ENCODE measurements around the gene BET1. TPM values are rescaled to one million over a fixed set of nuclear protein-coding genes. Genes with fewer than 3 reads are reported as not detected.
"Not testable (repeated sequence)": the region's sequence is repeated elsewhere in the genome, so short reads cannot be mapped to it uniquely, and the experiment has no call there.

Gene BET1
- total RNA-seq, 2 experiments from 2014 or later = 13.7 to 15.9 TPM

DNA sequence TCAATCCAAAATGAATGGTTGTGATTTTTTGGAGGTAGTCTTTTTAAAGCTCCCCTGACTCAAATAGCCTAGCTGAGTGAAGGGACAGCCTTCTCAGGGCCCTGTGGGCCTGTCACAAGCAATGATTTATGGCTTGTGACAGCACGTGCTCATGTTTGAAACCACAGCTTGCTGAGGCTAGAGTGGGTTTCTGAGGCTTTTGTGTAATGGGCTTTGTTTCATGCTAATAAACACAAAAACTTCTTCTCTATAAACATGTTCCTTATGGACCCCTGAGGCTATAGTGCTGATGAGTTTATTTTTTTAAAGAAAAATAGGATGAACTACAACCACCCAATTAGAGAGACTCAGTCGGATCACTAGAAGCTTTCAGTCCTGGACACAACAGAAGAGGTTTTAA, 36.1 kb upstream of the BET1 start:
- H3K4me1 Mint-ChIP-seq (ENCODE audit: low read depth) = no peaks in the 10 kb centered on the region
- H3K36me3 Mint-ChIP-seq (ENCODE audit: low read depth) = no peaks in the 10 kb centered on the region
- H3K9me3 Mint-ChIP-seq (ENCODE audit: insufficient read depth) = no peaks in the 10 kb centered on the region
- peaks cover 6% of the 10 kb centered on the region for H3K27me3 Mint-ChIP-seq (ENCODE audit: low read depth)
- POLR2A ChIA-PET = interaction anchor here (0.7 kb wide), 1 partner anchor 63 kb away, joined by 3 read pairs; no protein-coding TSS in a partner anchor
- no peak for ATAC-seq
- CTCF ChIA-PET = interaction anchor here (1.4 kb wide), 1 partner anchor 47 kb away, joined by 3 read pairs; no protein-coding TSS in a partner anchor
- DNase-seq = no peak
- no peak overlapping the region for H3K27ac Mint-ChIP-seq
- H3K4me3 Mint-ChIP-seq = no peak overlapping the region

DNA sequence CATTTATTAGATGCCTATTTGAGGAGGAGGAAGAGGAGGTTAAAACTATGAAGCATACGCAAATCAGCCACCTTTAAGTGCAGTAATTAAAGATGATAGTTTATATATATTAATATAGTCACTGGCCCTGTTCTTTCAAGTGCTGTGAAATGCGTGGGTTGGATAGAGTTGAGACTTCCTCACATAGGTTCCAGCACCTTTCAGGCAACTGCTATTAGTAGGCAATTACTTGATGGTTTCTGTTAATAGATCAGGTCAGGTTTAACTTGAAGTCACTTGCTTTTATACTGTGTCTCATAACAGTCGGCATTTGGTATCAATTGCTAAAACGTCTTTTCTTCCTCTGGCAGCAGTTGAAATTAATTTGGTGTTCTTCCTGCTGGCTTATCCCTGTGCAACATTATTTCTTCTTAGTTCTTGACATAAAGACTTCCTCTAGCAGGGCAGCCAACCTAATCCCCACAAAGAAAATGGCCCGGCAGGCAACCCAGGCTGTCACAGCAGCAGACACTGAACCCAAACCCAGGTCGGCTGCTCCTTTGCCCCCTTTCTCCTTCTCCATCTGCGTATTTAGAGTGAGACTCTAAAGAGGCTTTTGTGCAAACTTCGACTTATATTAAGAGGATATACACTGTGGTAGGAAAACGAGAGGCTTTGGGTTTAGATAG, 35.3 kb upstream of the BET1 start:
- ATAC-seq (no peak), DNase-seq (no peak)
- no peaks in the 10 kb centered on the region for H3K9me3 Mint-ChIP-seq (ENCODE audit: insufficient read depth)
- ChIA-PET CTCF (no interaction called here), POLR2A (interaction anchor here (0.7 kb wide), 1 partner anchor 64 kb away, joined by 3 read pairs; no protein-coding TSS in a partner anchor)
- H3K27ac Mint-ChIP-seq = no peak overlapping the region
- H3K4me3 Mint-ChIP-seq = no peak overlapping the region
- H3K36me3 Mint-ChIP-seq (ENCODE audit: low read depth) = no peaks in the 10 kb centered on the region
- peaks cover 5% of the 10 kb centered on the region for H3K27me3 Mint-ChIP-seq (ENCODE audit: low read depth)
- no peaks in the 10 kb centered on the region for H3K4me1 Mint-ChIP-seq (ENCODE audit: low read depth)

DNA sequence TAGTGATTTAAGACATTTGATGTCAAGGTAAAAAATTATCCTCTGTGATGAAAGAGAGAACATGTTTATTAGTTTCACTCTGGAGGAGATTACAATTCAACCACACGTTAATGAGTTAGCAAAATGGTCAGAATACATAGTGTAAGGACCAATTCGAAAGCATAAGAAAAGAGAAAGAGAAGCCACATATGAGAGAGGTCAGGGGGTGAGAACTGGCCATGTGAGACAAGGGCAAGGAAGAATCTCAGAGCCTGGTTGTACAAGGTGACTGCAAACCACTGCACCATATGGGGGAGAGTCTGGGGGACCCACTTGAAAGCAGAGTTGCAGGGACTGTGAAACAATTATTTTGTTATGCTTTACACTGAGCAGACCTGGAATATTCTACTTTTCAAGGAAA, 27.7 kb upstream of the BET1 start:
- Mint-ChIP-seq H3K4me1 (ENCODE audit: low read depth) (no peaks in the 10 kb centered on the region), H3K4me3 (no peak overlapping the region), H3K36me3 (ENCODE audit: low read depth) (no peaks in the 10 kb centered on the region), H3K27me3 (ENCODE audit: low read depth) (peaks cover 8% of the 10 kb centered on the region), H3K9me3 (ENCODE audit: insufficient read depth) (no peaks in the 10 kb centered on the region), H3K27ac (no peak overlapping the region)
- CTCF ChIA-PET = no interaction called here
- POLR2A ChIA-PET = no interaction called here
- no peak for ATAC-seq
- no peak for DNase-seq

DNA sequence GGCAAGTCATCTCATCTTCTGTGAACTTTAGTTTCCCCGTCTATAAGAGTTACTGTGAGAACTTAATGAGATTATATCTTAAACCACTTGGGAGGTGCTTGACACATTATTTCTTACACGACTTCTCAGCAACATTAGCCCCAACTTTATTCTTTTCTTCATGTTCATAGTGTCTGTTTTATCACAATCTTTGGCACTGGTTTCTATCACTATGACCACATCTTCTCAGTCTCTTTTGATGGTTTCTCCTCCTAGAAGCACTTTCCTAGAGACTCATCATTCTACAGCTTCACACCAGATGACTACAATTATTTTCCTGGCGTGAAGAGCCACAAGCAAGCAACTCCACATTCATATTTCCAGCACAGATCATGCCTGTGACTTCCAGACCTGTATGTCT, 26.5 kb upstream of the BET1 start:
- H3K27ac Mint-ChIP-seq = no peak overlapping the region
- no peak overlapping the region for H3K4me3 Mint-ChIP-seq
- no peak for ATAC-seq
- POLR2A ChIA-PET = no interaction called here
- H3K4me1 Mint-ChIP-seq (ENCODE audit: low read depth) = no peaks in the 10 kb centered on the region
- no peak for DNase-seq
- no peaks in the 10 kb centered on the region for H3K36me3 Mint-ChIP-seq (ENCODE audit: low read depth)
- no peaks in the 10 kb centered on the region for H3K9me3 Mint-ChIP-seq (ENCODE audit: insufficient read depth)
- CTCF ChIA-PET = no interaction called here
- H3K27me3 Mint-ChIP-seq (ENCODE audit: low read depth) = peaks cover 11% of the 10 kb centered on the region

DNA sequence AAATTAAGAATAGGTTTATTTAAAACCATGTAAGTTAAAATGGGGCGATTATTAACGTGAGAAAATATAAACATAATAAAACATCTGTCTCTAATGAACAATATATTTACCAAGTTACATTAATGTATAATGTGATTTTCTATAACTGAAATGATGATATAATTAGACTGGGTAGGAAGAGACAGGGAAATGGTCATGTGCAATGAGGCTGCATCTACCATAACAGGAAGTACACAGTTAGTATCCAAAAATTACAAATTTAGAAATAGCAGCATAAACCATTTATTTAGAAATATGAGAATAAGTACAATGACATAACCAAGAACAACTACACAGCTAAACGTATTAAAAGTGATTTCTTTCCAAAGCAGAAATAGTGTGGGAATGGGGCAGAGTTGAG, 25.8 kb upstream of the BET1 start:
- Mint-ChIP-seq H3K4me1 (ENCODE audit: low read depth) (no peaks in the 10 kb centered on the region), H3K4me3 (no peak overlapping the region), H3K27ac (no peak overlapping the region), H3K9me3 (ENCODE audit: insufficient read depth) (no peaks in the 10 kb centered on the region), H3K27me3 (ENCODE audit: low read depth) (peaks cover 11% of the 10 kb centered on the region), H3K36me3 (ENCODE audit: low read depth) (no peaks in the 10 kb centered on the region)
- ATAC-seq = no peak
- ChIA-PET POLR2A (no interaction called here), CTCF (no interaction called here)
- DNase-seq = no peak

DNA sequence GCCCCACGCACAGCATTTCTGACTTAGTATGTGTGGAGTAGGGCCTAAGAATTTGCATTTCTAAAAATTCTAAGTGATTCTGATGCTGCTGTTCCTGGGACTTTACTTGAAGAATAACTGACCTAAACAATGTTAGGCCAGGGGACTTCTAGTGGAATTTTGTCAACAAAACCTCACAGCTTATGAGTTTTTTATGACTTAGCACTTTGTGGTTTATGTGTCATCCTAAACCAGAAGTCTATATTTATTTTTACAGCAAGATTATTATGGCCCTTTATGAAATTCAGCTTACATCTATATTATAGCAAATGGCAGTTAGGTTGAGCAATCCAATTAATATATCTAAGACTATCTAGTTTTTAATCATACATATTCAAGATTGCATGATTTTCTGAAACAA, 24.6 kb upstream of the BET1 start:
- CTCF ChIA-PET = no interaction called here

DNA sequence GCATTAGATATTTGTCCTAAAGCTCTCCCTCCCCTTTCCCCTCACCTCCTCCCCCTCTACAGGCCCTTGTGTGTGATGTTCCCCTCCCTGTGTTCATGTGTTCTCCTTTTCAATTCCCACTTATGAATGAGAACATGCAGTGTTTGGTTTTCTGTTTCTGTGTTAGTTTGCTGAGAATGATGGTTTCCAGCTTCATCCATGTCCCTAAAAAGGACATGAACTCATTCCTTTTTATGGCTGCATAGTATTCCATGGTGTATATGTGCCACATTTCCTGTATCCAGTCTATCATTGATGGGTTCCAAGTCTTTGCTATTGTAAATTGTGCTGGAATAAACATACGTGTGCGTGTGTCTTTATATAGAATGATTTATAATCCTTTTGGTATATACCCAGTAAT, 22.5 kb upstream of the BET1 start:
- H3K9me3 Mint-ChIP-seq (ENCODE audit: insufficient read depth); H3K4me1 Mint-ChIP-seq (ENCODE audit: low read depth); H3K36me3 Mint-ChIP-seq (ENCODE audit: low read depth); H3K27me3 Mint-ChIP-seq (ENCODE audit: low read depth); H3K4me3 Mint-ChIP-seq; DNase-seq; H3K27ac Mint-ChIP-seq; POLR2A ChIA-PET; CTCF ChIA-PET; ATAC-seq: not testable (repeated sequence)

More for the DNA sequence above, 24.6 kb upstream of the BET1 start:
- Mint-ChIP-seq H3K4me3 (no peak overlapping the region), H3K27ac (no peak overlapping the region), H3K36me3 (ENCODE audit: low read depth) (no peaks in the 10 kb centered on the region), H3K4me1 (ENCODE audit: low read depth) (no peaks in the 10 kb centered on the region), H3K9me3 (ENCODE audit: insufficient read depth) (no peaks in the 10 kb centered on the region), H3K27me3 (ENCODE audit: low read depth) (peaks cover 11% of the 10 kb centered on the region)
- DNase-seq (no peak), ATAC-seq (no peak)
- POLR2A ChIA-PET = no interaction called here

DNA sequence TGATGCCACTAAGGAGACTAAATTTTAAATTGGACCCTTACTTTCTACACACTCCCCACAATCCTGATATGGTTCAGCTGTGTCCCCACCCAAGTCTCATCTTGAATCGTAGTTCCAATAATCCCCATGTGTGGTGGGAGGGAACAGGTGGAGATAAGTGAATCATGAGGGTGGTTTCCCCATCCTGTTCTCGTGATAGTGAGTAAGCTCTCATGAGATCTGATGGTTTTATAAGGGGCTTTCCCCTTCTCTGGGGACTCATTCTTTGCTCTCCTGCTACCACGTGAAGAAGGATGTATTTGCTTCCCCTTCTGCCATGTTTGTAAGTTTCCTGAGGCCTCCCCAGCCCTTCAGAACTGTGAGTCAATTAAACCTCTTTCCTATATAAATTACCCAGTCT, 18.4 kb upstream of the BET1 start:
- H3K9me3 Mint-ChIP-seq (ENCODE audit: insufficient read depth) = no peaks in the 10 kb centered on the region
- H3K27me3 Mint-ChIP-seq (ENCODE audit: low read depth) = peaks cover 5% of the 10 kb centered on the region
- no peaks in the 10 kb centered on the region for H3K4me1 Mint-ChIP-seq (ENCODE audit: low read depth)
- no peak overlapping the region for H3K27ac Mint-ChIP-seq
- no peak overlapping the region for H3K4me3 Mint-ChIP-seq
- ATAC-seq (no peak), DNase-seq (no peak)
- ChIA-PET POLR2A (no interaction called here), CTCF (no interaction called here)
- H3K36me3 Mint-ChIP-seq (ENCODE audit: low read depth) = no peaks in the 10 kb centered on the region

DNA sequence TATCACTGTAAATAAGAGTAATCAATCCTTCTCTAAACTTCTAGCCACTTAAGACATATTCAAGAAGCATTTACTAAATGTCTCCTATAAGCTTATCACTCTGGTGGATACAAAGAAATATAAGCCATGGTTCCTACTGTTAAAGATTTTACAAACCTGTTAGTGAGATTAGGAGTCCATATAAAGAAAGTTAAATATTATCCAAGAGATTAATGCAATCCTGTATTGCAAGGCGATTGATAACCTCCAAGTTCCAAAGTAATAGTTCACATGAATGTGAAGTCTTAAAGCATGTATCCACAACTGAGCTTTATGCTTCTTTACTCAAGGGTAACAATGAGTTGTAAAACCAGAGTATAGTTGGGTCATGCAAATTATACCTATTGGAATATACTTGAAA, 12.6 kb upstream of the BET1 start:
- Mint-ChIP-seq H3K4me3 (no peak overlapping the region), H3K27me3 (ENCODE audit: low read depth) (peaks cover 8% of the 10 kb centered on the region), H3K4me1 (ENCODE audit: low read depth) (no peaks in the 10 kb centered on the region), H3K27ac (no peak overlapping the region), H3K36me3 (ENCODE audit: low read depth) (no peaks in the 10 kb centered on the region), H3K9me3 (ENCODE audit: insufficient read depth) (no peaks in the 10 kb centered on the region)
- DNase-seq = no peak
- ChIA-PET POLR2A (no interaction called here), CTCF (no interaction called here)
- ATAC-seq = no peak

DNA sequence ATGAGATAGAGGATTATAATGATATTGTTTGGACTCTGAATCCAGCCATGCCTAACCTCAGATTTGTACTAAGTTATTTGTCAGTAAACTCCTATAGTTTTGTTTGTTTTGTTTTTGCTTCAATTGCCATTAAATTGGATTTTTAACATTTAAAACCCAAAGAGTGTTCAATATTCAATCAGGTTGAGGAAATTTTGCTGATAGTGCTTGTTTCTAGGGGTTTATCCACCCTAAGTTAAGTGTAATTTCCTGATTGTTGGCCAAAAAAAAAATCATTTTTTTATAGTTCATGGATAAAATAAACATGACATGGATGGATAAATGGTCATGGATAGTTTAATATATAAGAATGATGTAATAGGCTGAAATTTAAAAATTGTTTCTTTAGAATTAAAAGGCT, 11.4 kb upstream of the BET1 start:
- Mint-ChIP-seq H3K4me3 (no peak overlapping the region), H3K9me3 (ENCODE audit: insufficient read depth) (no peaks in the 10 kb centered on the region), H3K4me1 (ENCODE audit: low read depth) (no peaks in the 10 kb centered on the region), H3K27me3 (ENCODE audit: low read depth) (peaks cover 8% of the 10 kb centered on the region), H3K36me3 (ENCODE audit: low read depth) (no peaks in the 10 kb centered on the region), H3K27ac (no peak overlapping the region)
- ATAC-seq (no peak), DNase-seq (no peak)
- ChIA-PET POLR2A (no interaction called here), CTCF (no interaction called here)

DNA sequence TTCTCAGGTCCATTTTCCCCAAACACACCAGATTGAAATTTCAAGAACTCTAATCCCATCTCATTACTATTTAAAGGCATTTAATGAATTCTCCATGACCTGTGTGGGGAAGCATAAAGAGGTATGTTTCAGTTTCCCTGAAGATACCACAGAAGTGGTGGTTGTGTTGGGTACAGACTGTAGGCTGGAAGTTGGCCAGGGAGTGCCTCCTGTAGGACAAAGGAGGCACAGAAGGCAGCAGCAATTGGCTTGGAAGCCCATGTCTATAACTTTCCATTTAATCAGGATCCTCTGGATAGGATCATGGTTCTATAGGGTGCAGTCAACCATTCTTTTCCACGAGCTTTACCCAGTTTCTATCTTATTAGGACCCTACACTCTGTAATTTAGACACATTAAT, 8.6 kb upstream of the BET1 start:
- Mint-ChIP-seq H3K27me3 (ENCODE audit: low read depth) (peaks cover 5% of the 10 kb centered on the region), H3K36me3 (ENCODE audit: low read depth) (no peaks in the 10 kb centered on the region), H3K9me3 (ENCODE audit: insufficient read depth) (no peaks in the 10 kb centered on the region), H3K27ac (no peak overlapping the region), H3K4me3 (no peak overlapping the region), H3K4me1 (ENCODE audit: low read depth) (no peaks in the 10 kb centered on the region)
- DNase-seq = no peak
- CTCF ChIA-PET = no interaction called here
- POLR2A ChIA-PET = interaction anchor here (1.3 kb wide), 1 partner anchor 75 kb away, joined by 4 read pairs; no protein-coding TSS in a partner anchor
- no peak for ATAC-seq

DNA sequence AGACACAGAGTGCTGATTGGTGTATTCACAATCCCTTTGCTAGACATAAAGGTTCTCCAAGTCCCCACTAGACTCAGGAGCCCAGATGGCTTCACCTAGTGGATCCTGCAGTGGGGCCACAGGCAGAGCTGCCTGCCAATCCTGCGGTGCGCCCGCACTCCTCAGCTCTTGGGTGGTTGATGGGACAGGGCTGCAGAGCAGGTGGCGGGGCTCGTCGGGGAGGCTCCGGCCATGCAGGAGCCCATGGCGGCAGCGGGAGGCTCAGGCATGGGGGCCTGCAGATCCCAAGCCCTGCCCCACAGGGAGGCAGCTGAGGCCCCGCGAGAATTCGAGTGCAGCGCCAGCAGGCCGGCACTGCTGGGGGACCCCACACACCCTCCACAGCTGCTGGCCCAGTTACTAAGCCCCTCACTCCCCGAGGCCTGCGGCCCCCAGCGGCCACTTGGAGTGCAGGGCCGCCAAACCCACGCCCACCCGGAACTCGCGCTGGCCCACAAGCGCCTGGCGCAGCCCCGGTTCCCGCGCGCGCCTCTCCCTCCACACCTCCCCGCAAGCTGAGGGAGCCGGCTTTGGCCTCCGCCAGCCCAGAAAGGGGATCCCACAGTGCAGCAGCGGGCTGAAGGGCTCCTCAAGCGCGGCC, 7.7 kb upstream of the BET1 start:
- no peaks in the 10 kb centered on the region for H3K36me3 Mint-ChIP-seq (ENCODE audit: low read depth)
- H3K9me3 Mint-ChIP-seq (ENCODE audit: insufficient read depth) = no peaks in the 10 kb centered on the region
- no peaks in the 10 kb centered on the region for H3K4me1 Mint-ChIP-seq (ENCODE audit: low read depth)
- H3K27me3 Mint-ChIP-seq (ENCODE audit: low read depth) = peaks cover 10% of the 10 kb centered on the region
- CTCF ChIA-PET = no interaction called here
- H3K27ac Mint-ChIP-seq = no peak overlapping the region
- DNase-seq (no peak), ATAC-seq (no peak)
- POLR2A ChIA-PET = interaction anchor here (1.3 kb wide), 1 partner anchor 76 kb away, joined by 4 read pairs; no protein-coding TSS in a partner anchor
- no peak overlapping the region for H3K4me3 Mint-ChIP-seq

DNA sequence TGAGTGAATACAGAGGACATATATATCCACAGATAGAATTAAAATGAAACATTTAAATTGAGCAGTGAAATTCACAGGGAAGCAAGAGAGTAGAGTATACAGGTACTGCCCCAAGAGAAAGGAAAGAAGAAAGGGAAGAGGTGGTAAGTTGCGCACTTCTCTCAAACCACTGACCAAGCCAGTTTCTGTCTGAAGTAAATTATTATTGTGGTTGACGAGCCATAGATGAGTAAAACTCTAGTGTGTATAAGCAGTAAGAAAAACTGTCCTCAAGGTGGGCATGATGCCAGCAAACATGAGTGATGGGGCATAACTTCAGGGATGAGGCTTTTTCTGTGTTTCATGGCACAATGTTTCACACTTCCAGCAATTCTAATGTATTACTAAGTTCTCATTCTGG, 4.4 kb upstream of the BET1 start:
- Mint-ChIP-seq H3K4me3 (no peak overlapping the region), H3K9me3 (ENCODE audit: insufficient read depth) (no peaks in the 10 kb centered on the region), H3K27me3 (ENCODE audit: low read depth) (peaks cover 13% of the 10 kb centered on the region), H3K36me3 (ENCODE audit: low read depth) (no peaks in the 10 kb centered on the region), H3K27ac (no peak overlapping the region), H3K4me1 (ENCODE audit: low read depth) (peaks cover 10% of the 10 kb centered on the region)
- no peak for DNase-seq
- POLR2A ChIA-PET = no interaction called here
- ATAC-seq = no peak
- CTCF ChIA-PET = no interaction called here
